Transverse colon (tissue), 4 donors: ENCODE data around the gene OLIG1. TPM values are rescaled to one million over a fixed set of nuclear protein-coding genes. Genes with fewer than 3 reads are reported as not detected.
A peak's percentile ranks its signal among the peaks of the same experiment; 100 is the strongest.

Source experiments
- DNase-seq: peaks from one replicate; pipeline ENCODE4 v3.0.0-alpha.2; 2019
- H3K27ac ChIP-seq, 4 donors: fragments of 200-600 bp; sonication (generic); 2 replicates each; pipeline ENCODE4 v1.5.1; 2016 to 2018; ENCODE audit warnings: inconsistent platforms in 4 of 4
- H3K27me3 ChIP-seq: fragments of 200-600 bp; sonication (generic); 2 replicates; pipeline ENCODE4 v1.5.1; 2017; ENCODE audit warnings: inconsistent platforms
- H3K36me3 ChIP-seq, 4 donors: fragments of 200-600 bp; sonication (generic); 2 replicates each; pipeline ENCODE4 v1.5.1; 2017 to 2019; ENCODE audit warnings: inconsistent platforms in 4 of 4
- H3K4me1 ChIP-seq, 4 donors: fragments of 200-600 bp; sonication (generic); 2 replicates each; pipeline ENCODE4 v1.5.1; 2017 to 2020; ENCODE audit warnings: inconsistent platforms in 4 of 4
- H3K4me3 ChIP-seq, 4 donors: fragments of 200-600 bp; sonication (generic); 1 replicate in 1 of 4; 2 replicates in 3 of 4; pipeline versions ENCODE4 v1.5.1 to v1.6.1; 2017 to 2019; ENCODE audit warnings: inconsistent platforms in 4 of 4
- H3K9me3 ChIP-seq, 2 donors: fragments of 200-600 bp; sonication (generic); 2 replicates each; pipeline ENCODE4 v1.5.1; 2017 to 2019; ENCODE audit warnings: inconsistent platforms in 2 of 2
- CTCF ChIP-seq, 5 experiments: fragments of 200-600 bp in 3 of 5; fragments of 450-650 bp in 2 of 5; sonication (generic) in 3 of 5; IDR thresholded peaks; 1 replicate in 2 of 5; 2 replicates in 3 of 5; pipeline ENCODE4 v1.5.1; 2016 to 2017; ENCODE audit warnings: antibody characterized with exemption in 5 of 5, inconsistent platforms in 3 of 5, mild to moderate bottlenecking in 2 of 5, moderate library complexity in 1 of 5
- EP300 ChIP-seq: sonication (generic); formaldehyde crosslinking; IDR thresholded peaks from one replicate; pipeline ENCODE4 v1.6.1; 2017; ENCODE audit warnings: antibody characterized with exemption, low read depth
- POLR2A ChIP-seq: fragments of 450-650 bp; IDR thresholded peaks from one replicate; pipeline ENCODE4 v1.6.1; 2016; ENCODE audit warnings: antibody characterized with exemption, mild to moderate bottlenecking, moderate library complexity
- POLR2AphosphoS5 ChIP-seq, 3 donors: sonication (generic); formaldehyde crosslinking; IDR thresholded peaks; one replicate each; pipeline ENCODE4 v1.6.1; 2016; ENCODE audit warnings: antibody characterized with exemption in 3 of 3
- WGBS, 2 donors: methylation state at CpG; one replicate each; pipeline ENCODE4 v1.1.5; 2018; ENCODE audit warnings: low coverage in 1 of 2; 5-methylcytosine and 5-hydroxymethylcytosine counted together
- in situ Hi-C, 4 donors: fragments of 200-750 bp; cut with MboI; loops; one replicate each; pipeline versions ENCODE4 v1.15.0 to v1.15.1; 2017; ENCODE audit warnings: low sequenced_read_pairs in 3 of 4, low pct_ligation_motif_present in 1 of 4, low pct_unique_long_range_greater_than_20kb in 1 of 4
- intact Hi-C: fragments of 100-400 bp; cut with DNase I; formaldehyde crosslinking; loops from one replicate; pipeline ENCODE4 v1.15.1; 2023; ENCODE audit warnings: low total_unique reads
- total RNA-seq, 4 donors: library from RNA; depleted of rRNA; stranded (reverse); fragments of >200 nt; gene quantifications; one replicate each; pipeline ENCODE4 v1.1.0, GENCODE V29; 2016

Gene OLIG1
- total RNA-seq, 4 donors from 2014 or later, result not detected

DNA sequence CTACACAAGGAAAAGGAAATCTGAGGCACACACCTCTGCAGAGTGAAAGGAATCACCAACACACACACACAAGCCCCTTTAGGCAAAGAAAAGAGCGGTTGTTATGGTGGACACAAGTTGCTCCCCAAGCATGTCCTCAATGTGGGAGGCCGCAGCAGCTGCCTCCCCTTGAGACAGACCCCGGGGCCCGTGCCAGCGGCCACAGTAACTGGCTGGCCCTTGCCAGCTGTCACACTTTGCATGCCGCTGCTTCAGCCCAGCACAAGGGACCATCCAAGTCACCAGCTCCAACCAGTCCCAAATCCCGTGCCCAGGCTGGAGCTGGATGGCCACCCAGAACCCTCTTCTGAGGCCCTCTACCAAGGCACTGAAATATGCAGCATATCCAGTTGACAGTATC lies 2.9 kb upstream of the OLIG1 start:
- Histone ChIP-seq H3K9me3 (peaks cover 0 to 6% of the 10 kb centered on the region in 2 donors), H3K27ac (no peak overlapping the region), H3K4me3 (no peak overlapping the region), H3K27me3 (peaks cover 97% of the 10 kb centered on the region), H3K36me3 (no peaks in the 10 kb centered on the region), H3K4me1 (peaks cover 11 to 23% (median 21%) of the 10 kb centered on the region in 4 donors)
- intact Hi-C loops (no loop called here), in situ Hi-C loops (no loop called here)
- TF ChIP-seq CTCF (IDR thresholded peaks at IDR 0.05), result no peak
- no peak for TF ChIP-seq EP300
- no peak for TF ChIP-seq POLR2AphosphoS5 (IDR thresholded peaks at IDR 0.05)
- TF ChIP-seq POLR2A, result no peak
- 90% methylated on average over 7 of the region's 7 CpGs; no CpG with 5 or more reads in 1 of the 2 donors for WGBS, 2 donors
- DNase-seq, result no peak

GRCh38 chr21:33067457-33067856 lies 2.5 kb upstream of the OLIG1 start:
- intact Hi-C loops, result no loop called here
- H3K27me3 ChIP-seq, result peaks cover 100% of the 10 kb centered on the region
- TF ChIP-seq POLR2AphosphoS5 (IDR thresholded peaks at IDR 0.05), result no peak
- no peak for TF ChIP-seq EP300
- TF ChIP-seq POLR2A, result no peak
- TF ChIP-seq CTCF (IDR thresholded peaks at IDR 0.05), result no peak
- no peaks in the 10 kb centered on the region for H3K36me3 ChIP-seq
- DNase-seq, result no peak
- H3K4me1 ChIP-seq, result peaks cover 11 to 25% (median 24%) of the 10 kb centered on the region in 4 donors
- no peak overlapping the region for H3K27ac ChIP-seq
- WGBS, 2 donors, result 46% methylated on average over 4 of the region's 4 CpGs; no CpG with 5 or more reads in 1 of the 2 donors
- H3K4me3 ChIP-seq, result no peak overlapping the region
- in situ Hi-C loops, result no loop called here
- peaks cover 0 to 6% of the 10 kb centered on the region in 2 donors for H3K9me3 ChIP-seq

DNA sequence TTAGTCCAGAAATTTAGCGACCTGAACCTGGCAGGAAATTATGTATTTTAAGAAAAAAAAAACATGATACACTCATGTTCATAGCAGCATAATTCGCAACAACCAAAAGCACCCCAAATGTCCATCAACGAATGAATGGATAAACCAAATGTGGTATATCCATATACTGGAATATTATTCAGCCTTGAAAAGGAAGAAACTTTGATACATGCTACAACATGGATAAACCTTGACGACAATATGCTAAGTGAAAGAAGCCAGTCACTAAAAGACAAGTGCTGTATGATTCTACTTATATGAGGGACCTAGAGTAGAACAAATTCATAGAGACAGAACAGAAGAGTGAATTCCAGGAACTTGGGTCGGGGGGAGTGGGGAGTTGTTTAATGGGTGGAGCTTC lies 698 bp upstream of the OLIG1 start:
- intact Hi-C loops (no loop called here), in situ Hi-C loops (no loop called here)
- Histone ChIP-seq H3K4me3 (no peak overlapping the region), H3K4me1 (peaks cover 11 to 25% (median 24%) of the 10 kb centered on the region in 4 donors), H3K27ac (no peak overlapping the region), H3K9me3 (peaks cover 0 to 6% of the 10 kb centered on the region in 2 donors), H3K27me3 (peaks cover 100% of the 10 kb centered on the region), H3K36me3 (no peaks in the 10 kb centered on the region)
- TF ChIP-seq CTCF (IDR thresholded peaks at IDR 0.05) (no peak), POLR2AphosphoS5 (IDR thresholded peaks at IDR 0.05) (no peak), EP300 (no peak)
- no peak for DNase-seq
- WGBS, 2 donors, result 66% methylated on average over 4 to 5 of the region's 5 CpGs

DNA sequence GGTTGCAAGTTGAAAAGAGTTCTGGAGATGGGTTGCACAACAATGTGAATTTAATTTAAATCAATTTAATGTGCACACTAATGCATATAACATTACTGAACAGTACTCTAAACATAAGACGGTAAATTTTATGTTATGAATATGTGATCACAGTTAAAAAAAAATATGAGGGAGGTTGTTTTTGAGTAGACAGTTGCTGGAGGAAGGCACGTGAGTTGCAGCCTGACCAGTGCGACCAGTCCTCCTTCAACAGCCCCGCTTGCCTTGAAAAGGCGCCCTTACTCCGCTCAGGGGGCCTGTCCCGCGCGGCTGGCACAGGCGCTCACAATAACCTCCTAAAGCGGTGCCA lies 322 bp upstream of the OLIG1 start:
- Histone ChIP-seq H3K4me1 (peaks cover 11 to 25% (median 24%) of the 10 kb centered on the region in 4 donors), H3K27ac (no peak overlapping the region), H3K9me3 (peaks cover 0 to 6% of the 10 kb centered on the region in 2 donors), H3K36me3 (no peaks in the 10 kb centered on the region), H3K4me3 (peak overlapping the region in 2 of 4 donors; percentile 23 to 46), H3K27me3 (peaks cover 100% of the 10 kb centered on the region)
- intact Hi-C loops, result no loop called here
- no peak for DNase-seq
- in situ Hi-C loops, result no loop called here
- 6% methylated on average over 11 of the region's 11 CpGs; no CpG with 5 or more reads in 1 of the 2 donors for WGBS, 2 donors
- TF ChIP-seq CTCF (IDR thresholded peaks at IDR 0.05) (no peak), POLR2AphosphoS5 (IDR thresholded peaks at IDR 0.05) (no peak), EP300 (no peak), POLR2A (no peak)
